GM10266 (cell line): ENCODE measurements around the gene RHBDL3.
A peak's percentile ranks its signal among the peaks of the same experiment; 100 is the strongest.
"Not testable (repeated sequence)": the region's sequence is repeated elsewhere in the genome, so short reads cannot be mapped to it uniquely, and the experiment has no call there.

Source experiments
- DNase-seq: peaks from one replicate; pipeline ENCODE4 v3.0.0; 2012; ENCODE audit errors: extremely low spot score
- TF ChIP-seq, protein P1 (sequence below): IDR thresholded peaks from 2 replicates; pipeline ENCODE4 v1.5.1; 2012; ENCODE audit warnings: mild to moderate bottlenecking, low read depth; ENCODE audit not compliant: control insufficient read depth, insufficient read depth; ENCODE audit errors: missing control alignments

Gene RHBDL3

DNA sequence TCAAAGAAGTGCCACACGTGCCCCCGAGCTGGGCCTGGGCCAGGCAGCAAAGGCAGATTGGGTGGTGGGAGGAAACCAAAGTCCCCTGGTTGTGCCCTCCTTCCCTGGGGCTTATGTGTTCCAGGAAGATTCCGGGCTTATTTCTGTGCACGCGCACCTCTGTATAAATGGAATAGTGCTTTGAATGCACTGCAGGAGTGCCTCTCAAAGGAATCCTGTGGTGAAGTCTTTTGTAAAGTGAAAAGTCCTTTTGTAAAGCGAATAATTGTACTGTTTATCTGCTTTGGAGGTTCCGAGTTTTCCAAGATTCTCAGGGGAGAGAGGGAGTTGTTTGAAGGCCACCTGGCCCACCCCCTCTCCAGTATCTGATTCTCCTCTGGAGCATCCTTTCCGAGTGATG lies 49.5 kb downstream of the RHBDL3 start:
- TF ChIP-seq, protein P1, sequence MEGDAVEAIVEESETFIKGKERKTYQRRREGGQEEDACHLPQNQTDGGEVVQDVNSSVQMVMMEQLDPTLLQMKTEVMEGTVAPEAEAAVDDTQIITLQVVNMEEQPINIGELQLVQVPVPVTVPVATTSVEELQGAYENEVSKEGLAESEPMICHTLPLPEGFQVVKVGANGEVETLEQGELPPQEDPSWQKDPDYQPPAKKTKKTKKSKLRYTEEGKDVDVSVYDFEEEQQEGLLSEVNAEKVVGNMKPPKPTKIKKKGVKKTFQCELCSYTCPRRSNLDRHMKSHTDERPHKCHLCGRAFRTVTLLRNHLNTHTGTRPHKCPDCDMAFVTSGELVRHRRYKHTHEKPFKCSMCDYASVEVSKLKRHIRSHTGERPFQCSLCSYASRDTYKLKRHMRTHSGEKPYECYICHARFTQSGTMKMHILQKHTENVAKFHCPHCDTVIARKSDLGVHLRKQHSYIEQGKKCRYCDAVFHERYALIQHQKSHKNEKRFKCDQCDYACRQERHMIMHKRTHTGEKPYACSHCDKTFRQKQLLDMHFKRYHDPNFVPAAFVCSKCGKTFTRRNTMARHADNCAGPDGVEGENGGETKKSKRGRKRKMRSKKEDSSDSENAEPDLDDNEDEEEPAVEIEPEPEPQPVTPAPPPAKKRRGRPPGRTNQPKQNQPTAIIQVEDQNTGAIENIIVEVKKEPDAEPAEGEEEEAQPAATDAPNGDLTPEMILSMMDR, result no peak
- DNase-seq, result no peak

DNA sequence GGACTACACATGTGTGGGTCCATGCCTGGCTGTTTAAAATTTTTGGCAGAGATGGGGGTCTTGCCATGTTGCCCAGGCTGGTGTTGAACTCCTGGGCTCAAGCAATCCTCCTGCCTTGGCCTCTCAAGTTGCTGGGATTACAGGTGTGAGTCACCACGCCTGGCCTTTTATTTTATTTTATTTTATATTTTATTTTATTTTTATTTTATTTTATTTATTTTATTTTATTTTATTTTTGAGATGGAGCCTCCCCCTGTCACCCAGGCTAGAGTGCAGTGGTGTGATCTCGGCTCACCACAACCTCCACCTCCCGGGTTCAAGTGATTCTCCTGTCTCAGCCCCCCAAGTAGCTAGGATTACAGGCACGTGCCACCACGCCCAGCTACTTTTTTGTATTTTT lies 51.0 kb downstream of the RHBDL3 start:
- DNase-seq, result not testable (repeated sequence)

DNA sequence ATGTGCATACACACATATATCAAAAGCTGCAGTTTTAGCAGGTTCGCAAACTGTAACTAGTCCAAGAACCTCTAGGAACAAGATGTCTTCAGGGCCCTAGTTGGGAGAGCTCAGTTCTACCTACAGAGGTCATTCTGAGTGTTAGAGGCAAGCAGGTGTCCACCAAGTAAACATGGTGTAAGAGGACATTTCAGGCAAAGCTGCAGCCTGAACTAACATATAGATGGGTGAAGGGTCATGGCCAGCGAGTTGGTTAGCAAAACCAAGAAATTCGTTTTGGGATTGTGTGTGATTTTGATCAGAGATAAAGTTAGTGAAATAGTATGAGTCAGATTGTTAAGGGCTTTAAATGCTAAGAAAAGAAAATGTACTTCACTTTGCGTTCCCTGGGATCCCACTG lies 51.7 kb downstream of the RHBDL3 start:
- TF ChIP-seq, protein P1, result no peak
- no peak for DNase-seq

DNA sequence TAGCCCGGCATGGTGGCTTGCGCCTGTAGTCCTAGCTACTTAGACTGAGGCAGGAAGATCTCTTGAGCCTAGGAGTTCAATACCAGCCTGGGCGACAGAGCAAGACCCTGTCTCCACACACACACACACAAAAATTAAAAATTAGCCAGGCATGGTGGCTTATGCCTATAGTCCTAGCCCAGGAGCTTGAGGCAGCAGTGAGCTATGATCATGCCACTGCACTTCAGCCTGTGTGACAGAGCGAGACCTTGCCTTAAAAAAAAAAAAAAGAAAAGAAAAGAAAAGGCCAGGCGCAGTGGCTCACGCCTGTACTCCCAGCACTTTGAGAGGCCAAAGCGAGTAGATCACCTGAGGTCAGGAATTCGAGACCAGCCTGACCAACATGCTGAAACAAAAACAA lies 52.4 kb downstream of the RHBDL3 start:
- no peak for DNase-seq

DNA sequence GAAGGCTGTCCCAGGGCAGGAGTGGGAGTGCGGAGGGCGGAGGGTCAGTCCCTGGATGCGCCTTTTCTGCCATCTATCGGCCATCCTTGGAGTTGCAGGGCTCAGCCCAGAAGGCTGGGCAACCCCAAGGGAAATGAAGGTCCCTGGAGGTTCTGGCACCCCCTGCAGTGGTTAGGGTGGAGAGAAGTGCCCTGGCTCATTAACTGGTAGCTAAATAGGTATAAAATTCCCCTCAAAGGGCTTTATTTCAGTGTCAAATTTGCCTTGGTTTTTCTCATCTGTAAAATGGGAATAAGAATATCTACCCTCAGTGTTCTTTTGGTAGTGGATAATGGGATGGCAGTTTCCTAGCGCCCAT lies 53.9 kb downstream of the RHBDL3 start:
- TF ChIP-seq, protein P1, result peak; percentile 96
- DNase-seq, result peak; percentile 84

More for the DNA sequence above, 52.4 kb downstream of the RHBDL3 start:
- TF ChIP-seq, protein P1, result no peak

DNA sequence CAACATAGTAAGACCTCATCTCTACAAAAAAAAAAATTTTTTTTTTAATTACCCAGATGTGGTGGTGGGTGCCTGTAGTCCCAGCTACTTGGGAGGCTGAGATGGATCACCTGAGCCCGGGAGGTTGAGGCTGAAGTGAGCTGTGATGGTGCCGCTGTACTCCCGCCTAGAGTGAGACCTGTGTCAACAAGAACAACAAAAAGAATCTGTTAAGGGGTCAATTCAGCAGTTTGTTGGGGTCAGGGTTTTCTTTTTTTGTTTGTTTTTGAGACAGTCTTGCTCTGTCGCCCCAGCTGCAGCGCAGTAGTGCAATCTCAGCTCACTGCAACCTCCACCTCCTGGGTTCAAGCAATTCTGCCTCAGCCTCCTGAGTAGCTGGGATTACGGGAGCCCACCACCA lies 54.4 kb downstream of the RHBDL3 start:
- not testable (repeated sequence) for DNase-seq

DNA sequence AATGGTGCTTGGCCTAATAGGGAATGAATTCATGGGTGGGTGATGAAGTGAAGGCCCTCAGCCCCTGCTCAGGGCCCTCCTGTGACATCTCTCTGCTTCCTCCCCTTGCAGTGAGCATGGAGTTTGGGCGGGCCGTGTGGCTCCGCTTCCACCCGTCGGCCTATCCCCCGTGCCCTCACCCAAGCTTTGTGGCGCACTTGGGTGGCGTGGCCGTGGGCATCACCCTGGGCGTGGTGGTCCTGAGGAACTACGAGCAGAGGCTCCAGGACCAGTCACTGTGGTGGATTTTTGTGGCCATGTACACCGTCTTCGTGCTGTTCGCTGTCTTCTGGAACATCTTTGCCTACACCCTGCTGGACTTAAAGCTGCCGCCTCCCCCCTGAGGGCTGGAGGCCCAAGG lies 55.2 kb downstream of the RHBDL3 start:
- no peak for DNase-seq
- TF ChIP-seq, protein P1, result no peak

DNA sequence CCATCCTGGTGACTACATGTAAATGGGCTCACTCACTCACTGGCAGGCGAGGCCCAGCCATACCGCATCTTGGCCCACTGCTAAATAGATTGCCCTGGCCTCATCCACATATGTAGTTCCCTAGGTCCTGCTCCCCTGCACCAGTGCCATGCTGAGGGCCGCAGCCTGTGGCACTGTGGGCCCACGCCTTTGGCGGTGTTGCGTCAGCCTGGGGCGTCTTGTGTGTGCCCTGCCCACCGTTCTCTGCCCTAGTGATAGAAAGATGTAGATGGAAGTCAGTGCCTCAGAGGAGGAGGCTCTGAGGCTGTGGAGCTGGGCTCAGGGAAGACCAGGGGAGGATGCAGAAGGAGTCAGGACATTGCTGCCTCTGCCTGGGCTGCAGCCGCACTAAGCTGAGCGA lies 57.4 kb downstream of the RHBDL3 start:
- DNase-seq, result no peak
- TF ChIP-seq, protein P1, result no peak

DNA sequence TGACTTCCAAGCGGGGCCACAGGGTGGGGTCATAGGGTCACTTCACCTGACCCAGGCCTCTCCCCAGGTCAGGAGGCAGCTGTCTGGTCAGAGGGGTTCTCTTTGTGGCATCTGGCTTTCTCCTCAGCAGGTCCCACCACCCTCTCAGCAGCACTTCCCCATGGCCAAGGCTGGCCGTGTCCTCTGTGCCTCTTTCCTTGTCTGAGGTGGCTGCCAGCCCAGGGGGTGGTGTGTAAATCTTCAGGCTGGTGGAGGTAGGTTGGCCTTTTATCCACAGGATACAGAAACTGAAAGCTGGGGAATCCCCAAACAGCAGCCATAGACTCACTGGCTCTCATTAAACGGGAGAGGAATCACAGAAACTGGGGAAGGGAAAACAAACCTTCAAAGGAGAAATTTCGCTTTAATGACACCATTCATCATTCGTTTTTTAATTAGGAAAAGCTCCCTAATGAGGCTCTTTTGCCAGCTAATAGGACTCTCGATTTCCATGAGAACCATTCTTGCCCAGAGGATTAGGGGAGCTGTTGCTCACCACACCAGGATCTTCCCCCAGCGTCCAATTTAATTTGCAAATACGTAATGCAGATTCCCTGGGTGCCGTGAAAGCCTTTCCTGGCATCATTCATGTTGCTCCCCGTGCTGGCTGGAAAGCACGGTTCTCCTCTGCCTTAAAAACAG lies 58.3 kb downstream of the RHBDL3 start:
- TF ChIP-seq, protein P1, result no peak
- DNase-seq, result no peak
